Islet precursor cell (in vitro differentiated cells): ENCODE data around the gene UBASH3A.

ENCODE experiments used
- DNase-seq: peaks from one replicate; pipeline ENCODE4 v3.0.0-alpha.2; 2018

The UBASH3A gene

DNA sequence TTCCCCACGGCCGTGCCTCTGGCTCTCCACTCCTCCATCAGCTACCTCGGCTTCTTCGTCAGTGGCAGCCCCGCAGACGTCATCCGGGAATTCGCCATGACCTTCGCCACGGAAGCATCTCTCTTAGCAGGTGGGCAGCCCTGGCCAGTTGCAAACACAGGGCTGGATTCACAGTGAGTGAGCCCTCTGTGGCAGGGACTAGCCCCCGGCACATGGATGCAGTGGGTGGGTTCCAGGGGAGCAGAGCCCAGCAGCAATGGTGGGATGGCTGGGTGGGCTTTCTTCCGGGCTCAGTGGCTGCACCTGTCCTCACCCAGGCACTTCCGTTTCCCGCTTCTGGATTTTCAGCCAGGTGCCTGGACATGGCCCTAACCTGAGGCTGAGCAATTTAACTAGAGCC is 9.4 kb downstream of the UBASH3A start:
- no peak for DNase-seq

DNA sequence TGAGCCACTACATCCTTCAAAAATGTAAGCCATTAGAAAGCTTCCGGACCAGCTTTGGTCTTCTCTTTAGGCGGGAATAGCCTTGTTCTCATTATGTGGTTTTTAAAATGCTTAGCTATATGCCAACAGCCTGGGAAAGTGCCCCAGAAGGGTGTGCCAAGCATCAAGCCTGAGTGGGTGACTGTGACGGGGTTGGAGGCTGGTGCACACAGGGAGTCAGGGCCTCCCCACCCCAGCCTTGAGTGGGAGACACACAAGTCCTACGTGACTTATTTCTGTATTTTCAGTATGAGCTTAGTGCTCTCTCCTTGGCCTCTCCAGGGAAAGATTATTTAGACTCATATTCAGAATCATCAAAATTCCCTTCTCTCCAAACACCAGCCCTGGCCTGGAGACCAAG is 9.8 kb downstream of the UBASH3A start:
- no peak for DNase-seq

DNA sequence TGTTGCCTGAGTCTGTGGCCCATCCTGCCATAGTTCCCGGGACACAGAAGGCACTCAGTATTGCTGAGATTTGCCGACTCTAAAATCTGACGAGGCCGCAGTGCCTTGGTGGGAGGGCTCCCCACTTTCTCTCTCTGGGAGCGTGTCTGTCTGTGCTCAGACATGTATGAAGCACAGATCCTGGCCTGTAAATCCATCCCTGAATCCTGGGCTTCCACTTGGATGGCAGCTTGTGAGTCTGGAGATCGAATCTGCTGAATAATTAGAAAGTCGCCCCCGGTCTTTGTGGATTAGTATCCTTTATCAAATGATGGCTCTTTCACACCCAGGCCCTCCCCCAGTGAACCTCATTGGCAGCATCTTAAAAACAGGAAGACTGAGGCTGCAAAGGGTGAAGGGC is 10.4 kb downstream of the UBASH3A start:
- no peak for DNase-seq

DNA sequence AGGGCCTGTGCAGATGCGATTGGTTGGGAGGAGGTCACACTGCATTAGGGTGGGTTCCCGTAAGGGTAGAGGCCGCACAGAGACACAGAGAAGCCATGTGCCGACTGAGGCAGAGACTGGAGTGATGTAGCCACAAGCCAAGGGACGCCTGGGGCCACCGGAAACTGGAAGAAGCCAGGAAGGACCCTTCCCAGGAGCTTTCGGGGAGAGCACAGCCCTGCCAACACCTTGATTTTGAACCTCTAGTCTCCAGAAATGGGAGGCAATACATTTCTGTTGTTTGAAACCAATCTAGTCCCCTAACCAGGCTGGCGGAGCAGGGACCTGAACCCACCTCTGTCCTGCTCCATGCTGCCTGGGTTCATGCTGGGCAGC is 10.8 kb downstream of the UBASH3A start:
- DNase-seq: no peak

DNA sequence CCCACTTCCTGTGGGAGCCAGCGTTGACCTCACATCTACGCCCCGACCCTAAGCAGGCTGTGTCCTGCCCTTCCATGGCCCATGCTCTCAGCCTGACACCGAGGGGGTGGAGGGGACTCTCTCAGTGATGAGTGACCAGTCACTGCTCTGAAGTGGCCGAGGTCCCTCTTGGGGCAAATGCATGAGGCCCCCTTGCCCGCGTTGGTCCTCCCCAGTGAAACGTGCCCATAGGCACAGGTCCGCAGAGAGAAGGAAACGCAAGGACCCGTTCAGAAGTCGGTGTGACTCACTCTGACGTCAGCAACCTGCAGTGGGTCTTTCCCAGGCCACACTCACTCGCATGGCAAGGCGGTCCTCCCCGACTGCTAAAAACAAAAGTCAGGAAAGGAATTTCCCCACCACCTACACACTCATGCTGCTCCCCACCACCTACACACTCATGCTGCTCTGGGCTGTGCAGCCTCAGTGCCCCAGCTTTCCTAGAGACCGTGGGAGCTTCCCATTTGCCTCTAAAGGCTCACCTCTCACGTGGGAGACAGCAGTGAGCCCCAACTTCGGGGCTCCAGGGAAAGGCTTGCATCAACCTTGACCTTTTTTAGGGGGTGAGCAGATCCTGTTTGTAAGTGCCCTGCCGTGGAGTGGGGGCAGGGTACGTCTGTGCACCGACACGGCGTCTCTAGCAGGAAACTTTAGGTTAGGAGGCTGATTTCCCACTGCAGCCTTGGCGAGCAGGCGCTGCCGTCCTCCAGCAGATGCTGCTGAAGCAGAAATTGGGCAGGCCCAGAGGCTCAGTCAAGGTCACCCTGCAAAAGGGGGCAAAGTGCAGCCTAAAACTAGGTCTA is 11.4 kb downstream of the UBASH3A start:
- peak; percentile 77 for DNase-seq

DNA sequence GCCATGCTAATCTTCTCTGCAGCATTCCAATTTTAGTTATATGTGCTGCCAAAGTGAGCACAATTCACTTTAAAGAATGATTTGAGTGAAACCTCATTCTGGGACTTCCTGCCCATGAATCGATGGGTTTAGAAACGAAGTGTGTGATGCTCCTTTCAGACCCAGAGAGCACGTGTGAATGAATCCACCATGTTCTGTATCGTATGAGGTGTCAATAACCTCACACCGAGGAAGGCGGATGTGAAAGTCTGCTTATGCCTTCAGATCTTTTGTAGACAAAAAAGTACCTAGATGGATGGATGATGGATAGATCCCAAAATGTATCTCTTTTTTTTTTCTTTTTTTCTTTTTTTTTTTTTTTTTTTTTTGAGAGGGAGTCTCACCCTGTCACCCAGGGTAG is 13.8 kb downstream of the UBASH3A start:
- DNase-seq: no peak

DNA sequence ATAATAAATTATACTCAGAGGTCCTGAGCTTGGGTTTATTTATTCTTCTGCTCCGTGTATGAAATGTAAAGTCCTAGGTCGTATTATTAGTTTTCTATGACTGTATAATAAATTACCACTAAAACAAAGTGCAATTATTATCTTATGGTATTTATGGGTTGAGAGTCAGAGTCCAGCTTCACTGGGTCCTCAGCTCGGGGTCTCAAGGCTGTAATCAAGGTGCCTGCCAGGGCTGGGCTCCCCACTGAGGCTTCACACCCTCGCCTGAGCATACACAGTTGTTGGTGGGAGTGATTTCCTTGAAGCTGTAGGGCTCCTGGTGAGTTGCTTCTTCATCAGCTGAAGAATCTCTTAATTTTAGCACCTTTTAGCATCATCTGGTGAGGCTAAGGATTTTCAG is 15.2 kb downstream of the UBASH3A start:
- no peak for DNase-seq

DNA sequence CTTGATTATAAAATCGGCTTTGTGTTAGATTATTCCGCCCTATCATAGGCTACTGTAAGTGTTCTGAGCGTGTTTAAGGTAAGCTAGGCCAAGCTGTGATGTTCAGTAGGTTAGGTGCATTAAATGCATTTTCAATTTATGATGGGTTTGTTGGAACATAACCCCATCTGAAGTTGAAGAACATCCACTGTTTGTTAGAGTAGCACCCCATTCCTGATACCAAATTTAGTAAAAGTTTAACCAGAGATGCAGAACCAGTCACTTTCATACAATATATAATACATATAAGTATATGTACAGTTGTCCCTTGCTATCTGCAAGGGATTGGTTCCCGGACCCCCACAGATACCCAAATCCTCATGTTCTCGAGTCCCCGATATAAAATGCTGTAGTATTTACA is 16.1 kb downstream of the UBASH3A start:
- DNase-seq: no peak

DNA sequence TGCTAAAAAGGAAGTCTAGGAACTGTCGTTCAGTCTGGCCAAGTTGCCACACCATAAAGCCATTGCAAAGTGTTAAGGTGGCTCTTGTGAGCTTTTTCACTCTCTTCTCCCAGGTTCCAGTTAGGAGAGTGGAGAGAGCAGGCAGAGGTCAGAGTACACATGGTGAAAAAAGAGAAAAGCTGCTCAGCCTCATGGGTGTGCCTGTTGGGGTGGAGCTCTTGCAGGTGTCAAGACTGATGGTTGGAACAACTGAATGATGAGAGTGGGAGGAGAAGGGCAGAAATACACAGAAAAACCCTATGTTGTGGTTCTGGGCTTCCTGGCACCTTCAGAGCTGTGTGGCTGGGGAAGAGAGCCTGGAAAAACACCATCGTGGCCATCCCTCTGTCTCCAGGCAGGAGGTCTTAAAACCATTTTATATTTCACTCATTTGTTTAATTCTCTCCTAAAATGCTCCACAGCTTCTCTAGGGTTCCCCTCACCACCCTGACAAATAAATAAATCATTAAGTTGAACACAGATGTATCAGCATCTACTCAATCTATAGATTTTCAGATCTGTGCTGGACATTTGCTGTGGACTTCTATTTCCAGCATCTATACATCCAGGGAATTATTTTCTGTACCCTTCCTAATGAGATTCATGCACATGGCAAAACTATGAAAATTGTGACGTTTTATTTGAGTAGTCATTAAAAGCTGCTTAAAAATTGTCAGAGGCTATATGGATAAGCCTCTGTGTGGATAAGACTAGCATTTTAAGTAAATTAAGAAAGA is 17.5 kb downstream of the UBASH3A start:
- DNase-seq: no peak

DNA sequence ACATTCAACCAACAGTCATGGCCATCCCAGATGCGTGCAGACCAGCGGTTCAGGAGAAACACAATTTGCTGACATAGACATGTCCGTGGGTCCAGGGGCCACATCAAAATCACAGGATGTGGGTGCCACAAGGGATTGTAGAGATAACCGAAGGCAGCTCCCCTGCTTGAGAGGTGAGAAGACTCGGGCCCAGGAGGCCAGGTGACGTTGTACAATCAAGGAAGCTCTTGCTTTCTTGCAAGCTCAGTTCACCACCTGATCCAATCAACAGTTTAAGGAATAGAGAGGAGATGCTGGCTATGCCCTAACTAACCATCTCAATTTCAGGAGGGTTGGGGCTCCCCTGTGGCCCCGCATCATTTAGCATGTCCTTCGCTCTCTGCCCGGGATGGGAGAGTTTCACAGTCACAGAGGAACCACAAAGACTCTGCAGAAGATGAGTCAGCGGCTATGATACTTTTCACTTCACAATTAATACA is 19.5 kb downstream of the UBASH3A start:
- DNase-seq: no peak

DNA sequence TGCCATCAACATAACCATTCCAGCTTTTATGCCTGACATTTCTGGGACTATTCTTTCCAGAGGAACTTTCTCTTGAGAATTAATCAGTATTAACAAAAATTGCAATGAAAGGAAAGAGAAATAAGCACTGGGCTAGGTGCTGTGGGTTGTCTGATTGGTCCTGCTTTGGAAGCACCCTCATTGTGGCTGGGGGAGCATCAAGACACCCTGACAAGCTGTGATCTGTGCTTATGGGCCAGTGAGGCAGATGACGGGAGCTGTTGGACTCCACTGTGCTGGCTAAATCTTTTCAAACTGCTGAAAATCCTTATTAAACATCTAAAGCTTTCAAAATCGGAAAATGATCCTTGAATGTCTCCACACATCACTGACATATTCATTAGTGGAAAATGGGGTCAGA is 20.0 kb downstream of the UBASH3A start:
- DNase-seq: no peak

DNA sequence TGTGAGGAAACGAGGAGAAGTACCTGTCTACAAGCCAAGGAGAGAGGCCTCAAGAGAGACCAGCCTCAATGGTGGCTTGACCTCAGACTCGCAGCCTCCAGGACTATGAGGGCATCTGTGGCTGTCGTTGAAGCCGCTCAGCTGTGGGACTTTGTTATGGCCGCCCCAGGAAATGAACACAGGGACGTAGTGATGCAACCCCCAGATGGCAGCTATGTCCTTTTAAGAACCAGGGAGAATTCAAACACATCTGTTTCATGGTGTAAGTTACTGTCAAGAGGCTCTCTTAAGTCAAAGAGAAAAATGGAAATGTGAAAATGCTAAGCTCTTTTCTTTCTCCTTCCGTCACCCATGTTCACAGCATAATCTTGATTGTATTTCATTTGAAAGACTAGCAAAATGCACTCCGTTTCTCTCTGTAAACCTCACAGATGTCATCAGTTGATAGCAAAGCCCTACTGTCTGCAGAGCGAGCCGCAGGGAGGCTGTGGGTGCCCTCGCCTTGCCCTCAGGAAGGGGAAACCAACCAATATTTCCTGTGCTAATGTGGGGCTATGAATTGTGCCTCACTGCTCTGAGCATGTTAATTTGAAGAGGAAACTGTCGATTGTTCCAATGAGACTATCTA is 21.3 kb downstream of the UBASH3A start:
- DNase-seq: no peak

DNA sequence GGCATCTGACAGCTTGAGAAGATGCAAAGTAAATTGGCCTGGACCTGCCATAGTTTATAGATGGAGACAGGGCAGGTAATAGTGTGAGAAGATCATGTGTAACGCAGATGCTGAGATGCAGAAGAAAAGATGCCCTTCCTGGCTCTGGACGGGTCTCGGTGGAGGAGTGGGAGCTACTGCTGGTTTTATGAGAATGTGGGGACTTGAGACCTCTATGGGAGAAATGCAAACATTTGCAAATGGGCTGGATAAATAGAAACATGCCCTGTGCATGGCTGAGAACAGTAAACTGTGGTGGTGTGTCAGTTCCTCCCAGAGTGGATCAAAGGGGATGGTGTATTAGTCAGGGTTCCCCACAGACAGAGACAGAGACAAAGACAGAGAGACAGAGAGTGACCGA is 21.9 kb downstream of the UBASH3A start:
- no peak for DNase-seq

DNA sequence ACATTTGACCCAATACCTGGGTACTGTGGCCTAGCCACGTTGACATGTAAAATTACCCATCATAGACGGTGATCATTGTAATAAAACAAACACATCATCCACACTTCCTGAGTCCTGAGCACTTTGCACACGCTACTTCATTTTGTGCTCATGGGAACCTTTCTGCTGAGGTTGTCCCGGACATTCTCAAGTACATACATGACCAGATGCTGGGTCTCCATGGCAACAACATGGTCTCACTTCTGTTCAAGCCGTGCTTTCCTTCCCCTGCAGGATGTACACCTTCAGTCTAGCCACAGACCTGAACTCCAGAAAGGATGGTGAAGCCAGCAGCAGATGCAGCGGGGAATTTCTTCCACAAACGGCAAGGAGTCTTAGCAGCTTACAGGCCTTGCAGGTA is 22.7 kb downstream of the UBASH3A start:
- no peak for DNase-seq

DNA sequence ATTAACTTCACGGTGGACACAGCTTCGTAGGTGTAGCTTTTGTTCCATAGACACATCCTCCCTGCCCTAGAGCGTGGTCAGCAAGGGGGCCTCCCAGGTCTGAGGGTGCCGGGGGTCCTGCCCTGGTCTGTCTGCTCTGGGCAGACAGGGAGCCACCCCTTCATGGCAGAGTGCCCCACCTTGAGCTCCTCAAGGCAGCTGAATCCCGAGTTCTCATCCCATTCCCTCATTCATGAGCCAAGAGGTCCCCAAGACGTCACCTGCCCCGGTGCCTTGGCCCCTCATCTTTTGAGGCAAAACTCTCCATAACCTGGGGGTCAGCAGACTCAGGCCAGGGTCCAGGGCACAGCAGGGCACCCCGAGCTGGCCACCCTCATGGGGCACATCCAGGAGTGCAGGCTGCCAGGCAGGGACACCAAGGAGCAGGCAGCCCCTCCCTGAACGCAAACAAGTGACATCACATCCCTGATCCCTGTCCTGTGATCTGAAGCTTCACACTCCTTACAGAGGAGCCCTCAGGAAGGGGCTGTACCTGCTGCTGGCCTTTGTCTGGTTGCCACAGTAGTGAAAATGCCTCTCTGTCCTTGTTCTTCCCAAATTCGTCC is 23.3 kb downstream of the UBASH3A start:
- DNase-seq: no peak

DNA sequence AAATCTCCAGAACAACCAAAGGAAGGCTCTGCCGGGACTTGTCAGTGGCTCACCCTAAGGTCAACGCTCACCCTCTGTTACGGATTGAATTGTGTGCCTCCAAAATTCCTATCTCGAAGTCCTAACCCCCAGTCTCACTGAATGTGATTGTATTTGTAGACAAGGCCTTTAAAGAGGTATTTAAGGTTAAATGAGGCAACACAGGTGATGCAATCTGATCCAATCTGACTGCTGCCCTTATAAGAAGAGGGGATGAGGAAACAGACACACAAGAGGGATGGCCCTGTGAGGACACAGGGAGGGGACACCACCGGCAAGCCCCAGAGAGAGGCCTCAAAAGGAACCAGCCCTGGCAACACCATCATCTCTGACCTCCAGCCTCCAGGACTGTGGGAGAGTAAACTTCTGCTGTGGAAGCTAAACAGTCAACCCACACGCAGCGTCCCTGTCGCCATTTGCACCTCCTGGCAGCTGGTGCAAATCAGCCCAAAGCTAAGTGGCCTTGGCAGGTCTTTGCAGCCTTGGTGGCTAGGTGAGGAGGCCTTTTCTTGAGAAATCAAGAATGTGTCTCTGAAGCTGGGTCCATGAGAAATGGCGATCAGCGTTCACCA is 24.2 kb downstream of the UBASH3A start:
- no peak for DNase-seq

DNA sequence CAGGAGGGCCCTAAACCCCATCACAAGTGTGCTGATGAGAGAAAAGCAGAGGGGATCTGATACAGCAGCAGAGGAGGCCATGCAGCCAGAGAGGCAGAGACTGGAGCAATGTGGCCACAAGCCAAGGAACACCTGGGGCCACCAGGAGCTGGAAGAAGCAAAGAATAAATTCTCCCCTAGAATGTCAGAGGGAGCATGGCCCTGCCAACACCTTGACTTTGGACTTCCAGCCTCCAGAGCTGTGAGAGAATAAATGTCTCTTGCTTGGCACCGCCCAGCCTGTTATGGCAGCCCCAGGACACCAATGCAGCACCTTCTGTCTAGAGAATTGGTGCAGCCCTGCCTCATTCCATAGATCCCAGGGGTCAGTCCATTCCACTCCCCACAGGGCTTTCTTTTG is 25.3 kb downstream of the UBASH3A start:
- DNase-seq: no peak

DNA sequence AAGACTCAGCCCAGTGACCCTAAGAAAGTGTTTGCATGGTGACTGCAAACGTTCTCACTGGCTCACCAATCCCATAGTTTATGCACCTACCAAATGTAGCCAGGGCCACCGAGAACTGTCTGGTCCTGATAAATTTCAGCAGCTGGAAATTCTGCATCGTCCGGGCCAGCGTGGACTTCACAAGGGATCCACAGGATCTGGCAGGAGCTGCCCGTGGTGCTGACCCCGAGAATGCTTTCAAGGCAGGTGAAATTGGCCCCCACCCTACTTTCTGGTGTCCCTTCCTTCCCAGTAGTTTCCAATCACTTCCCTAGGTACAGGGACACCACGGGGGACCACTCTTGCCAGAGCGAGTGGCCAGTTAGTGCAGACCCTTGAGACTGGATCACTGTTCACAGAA is 26.2 kb downstream of the UBASH3A start:
- peak; percentile 71 for DNase-seq

DNA sequence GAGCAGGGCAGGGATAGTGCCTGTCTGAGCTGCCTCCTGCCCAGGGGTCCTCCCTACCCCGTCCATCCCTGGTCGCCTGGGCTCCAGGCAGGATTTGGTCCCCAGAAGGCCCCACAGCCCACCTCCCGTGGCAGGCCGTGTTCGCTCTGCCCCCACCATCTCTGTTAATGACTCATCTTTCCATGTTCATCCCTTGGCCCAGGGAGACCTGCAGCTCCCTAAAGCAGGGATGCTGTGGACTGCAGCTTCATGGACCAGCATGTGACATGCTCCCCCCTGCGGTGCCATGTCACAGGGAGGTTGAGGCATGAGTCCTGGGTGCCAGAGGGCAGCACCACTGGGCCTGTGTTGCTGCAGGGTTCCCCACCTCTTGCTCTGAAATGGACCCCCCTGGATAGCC is 26.8 kb downstream of the UBASH3A start:
- DNase-seq: no peak

DNA sequence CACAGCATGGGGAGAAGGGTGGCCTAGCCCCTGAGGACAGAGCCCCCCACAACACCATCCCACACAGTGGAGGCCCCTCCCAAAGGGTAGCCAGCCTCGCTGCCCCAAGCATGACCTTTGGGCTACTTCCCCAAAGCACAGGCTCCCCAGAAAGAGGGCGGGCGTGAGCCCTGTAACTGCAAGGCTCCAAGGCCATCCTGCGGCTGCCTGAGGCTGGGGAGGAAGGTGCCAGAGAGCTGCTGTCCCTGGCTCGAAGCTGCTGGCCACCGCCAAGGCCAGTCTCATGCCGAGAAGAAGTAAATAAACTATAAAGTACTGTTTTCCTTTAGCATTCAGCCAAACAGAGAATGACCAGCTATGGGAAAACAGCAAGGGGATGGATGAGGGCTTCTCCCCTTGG is 27.5 kb downstream of the UBASH3A start:
- DNase-seq: no peak

DNA sequence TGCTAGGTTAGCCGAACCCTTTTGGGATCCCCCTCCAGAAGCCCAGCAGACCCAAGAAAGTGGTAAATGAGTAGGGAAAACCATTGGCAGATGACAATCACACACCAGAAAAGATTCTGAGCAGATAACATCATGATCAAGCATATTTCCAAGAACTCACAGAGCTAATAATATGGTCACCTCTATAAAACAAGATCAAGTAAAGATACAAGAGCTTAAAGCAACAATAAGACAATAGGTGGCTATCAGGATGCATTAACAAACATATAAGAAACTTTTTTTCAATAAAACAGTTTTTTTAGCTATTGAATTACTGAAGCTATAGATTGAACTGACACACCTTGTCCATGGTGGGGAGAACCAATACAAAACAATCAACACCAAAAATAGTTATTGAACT is 29.0 kb downstream of the UBASH3A start:
- no peak for DNase-seq

DNA sequence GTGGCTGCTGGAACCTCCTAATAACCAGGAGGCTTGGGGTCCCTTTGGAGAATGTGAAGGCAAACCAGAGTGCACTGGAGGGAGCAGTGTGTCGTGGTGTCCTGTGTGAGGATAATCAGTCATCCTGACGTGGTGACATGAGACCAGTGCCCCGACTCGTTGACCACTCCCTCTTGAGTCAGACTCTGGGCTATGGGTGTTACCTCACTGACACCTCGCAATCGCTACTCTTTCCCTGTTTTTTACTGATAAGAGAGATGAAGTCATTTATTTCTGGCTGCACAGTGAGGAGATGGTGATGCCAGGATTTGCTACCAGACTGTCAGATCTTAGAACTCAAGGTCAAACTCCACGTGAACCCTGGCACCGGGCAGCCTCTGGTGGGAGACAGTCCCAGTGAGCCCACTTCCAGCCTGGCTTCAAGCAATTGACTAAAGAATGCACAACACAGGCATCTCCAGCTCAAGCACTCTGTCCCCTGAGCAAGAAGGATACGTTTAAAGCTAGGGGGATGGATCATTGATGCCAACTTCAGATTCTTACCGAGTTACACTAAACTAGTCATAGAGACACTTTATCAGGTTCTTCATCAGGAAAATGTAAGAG is 30.3 kb downstream of the UBASH3A start:
- no peak for DNase-seq

DNA sequence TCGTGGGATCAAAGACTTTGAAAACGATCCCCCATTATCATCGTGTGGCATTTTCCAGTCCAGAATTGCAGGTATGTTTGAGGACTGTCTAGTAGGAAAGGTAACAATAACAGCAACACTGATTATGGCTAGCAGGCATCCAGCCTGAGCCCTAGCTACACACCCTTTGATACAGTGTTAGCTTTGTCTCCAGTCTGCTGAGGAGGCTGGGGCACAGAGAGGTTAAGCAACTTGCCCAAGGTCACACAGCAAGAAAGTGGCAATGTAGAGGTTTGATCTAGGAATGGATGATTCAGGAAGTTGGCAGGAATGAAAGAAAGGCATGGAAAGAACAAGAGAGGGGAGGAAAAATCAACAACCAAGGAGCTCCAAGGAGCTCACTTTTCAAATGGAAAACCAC is 31.2 kb downstream of the UBASH3A start:
- DNase-seq: no peak
